Activated CD8-positive, alpha-beta T cell treated with anti-CD3 and anti-CD28 coated beads for 36 hours (primary cell): Measurements from ENCODE around the gene PGM1. TPM values are rescaled to one million over a fixed set of nuclear protein-coding genes. Genes with fewer than 3 reads are reported as not detected.

ENCODE experiments used
- ATAC-seq: fragments of 200-7000 bp; cut with Tn5 transposase; one replicate; pipeline ENCODE4 v1.10.0; 2021; ENCODE audit warnings: mild to moderate bottlenecking, moderate library complexity
- CTCF ChIA-PET: fragments of 350-600 bp; sonication (Branson Sonifier 250); formaldehyde crosslinking; loops from one replicate; lab custom pipeline; 2021; ENCODE audit warnings: antibody characterized with exemption; lab: Charles Lee
- POLR2A ChIA-PET: fragments of 350-600 bp; sonication (Branson Sonifier 250); formaldehyde crosslinking; loops from one replicate; lab custom pipeline; 2021; ENCODE audit warnings: antibody characterized with exemption; lab: Charles Lee
- DNase-seq: peaks from one replicate; pipeline ENCODE4 v3.0.0-alpha.2; 2020
- H3K27ac Mint-ChIP-seq: one replicate; pipeline ENCODE4 v1.8.0; 2021; ENCODE audit warnings: mild to moderate bottlenecking, mixed read lengths
- H3K27me3 Mint-ChIP-seq: one replicate; pipeline ENCODE4 v1.8.0; 2021; ENCODE audit warnings: mixed read lengths
- H3K36me3 Mint-ChIP-seq: one replicate; pipeline ENCODE4 v1.8.0; 2021; ENCODE audit warnings: low read depth, mixed read lengths
- H3K4me1 Mint-ChIP-seq: one replicate; pipeline ENCODE4 v1.8.0; 2021; ENCODE audit warnings: low read depth, mixed read lengths
- H3K4me3 Mint-ChIP-seq: one replicate; pipeline ENCODE4 v1.8.0; 2021; ENCODE audit warnings: mild to moderate bottlenecking, moderate library complexity, mixed read lengths
- H3K9me3 Mint-ChIP-seq: one replicate; pipeline ENCODE4 v1.8.0; 2021; ENCODE audit warnings: mixed read lengths
- intact Hi-C: fragments of 100-400 bp; cut with micrococcal nuclease; formaldehyde crosslinking; loops from one replicate; pipeline ENCODE4 v1.10.0; 2022
- total RNA-seq, 2 experiments: library from RNA; stranded (reverse); gene quantifications; one replicate each; pipeline ENCODE4 v1.2.3, GENCODE V29; 2021
- TF ChIP-seq, protein P1 (sequence below): fragments of 200-600 bp; IDR thresholded peaks from one replicate; pipeline ENCODE4 v1.8.0; 2022; ENCODE audit warnings: antibody characterized with exemption, mild to moderate bottlenecking

Gene PGM1
- total RNA-seq, 2 experiments from 2014 or later = 47.4 to 48.9 TPM

DNA sequence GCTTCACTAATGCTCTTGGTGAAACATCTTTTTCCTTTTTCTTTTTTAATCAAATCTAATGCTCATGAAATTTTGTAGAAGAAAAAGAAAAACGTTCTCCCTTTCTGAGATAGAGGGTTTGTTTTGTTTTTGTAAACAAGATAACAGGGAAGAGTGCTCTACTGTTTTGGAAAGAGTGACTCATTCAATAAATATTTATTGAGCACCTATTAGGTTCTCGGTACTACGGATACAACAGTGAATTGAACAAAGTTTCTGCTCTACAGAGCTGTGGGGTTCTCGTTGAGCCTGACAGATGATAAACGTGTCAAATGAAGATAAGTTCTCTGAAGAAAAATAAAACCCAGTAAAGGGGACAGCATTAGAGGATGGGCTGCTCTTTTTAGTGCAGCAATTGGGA lies 7.0 kb downstream of the PGM1 start:
- TF ChIP-seq, protein P1, sequence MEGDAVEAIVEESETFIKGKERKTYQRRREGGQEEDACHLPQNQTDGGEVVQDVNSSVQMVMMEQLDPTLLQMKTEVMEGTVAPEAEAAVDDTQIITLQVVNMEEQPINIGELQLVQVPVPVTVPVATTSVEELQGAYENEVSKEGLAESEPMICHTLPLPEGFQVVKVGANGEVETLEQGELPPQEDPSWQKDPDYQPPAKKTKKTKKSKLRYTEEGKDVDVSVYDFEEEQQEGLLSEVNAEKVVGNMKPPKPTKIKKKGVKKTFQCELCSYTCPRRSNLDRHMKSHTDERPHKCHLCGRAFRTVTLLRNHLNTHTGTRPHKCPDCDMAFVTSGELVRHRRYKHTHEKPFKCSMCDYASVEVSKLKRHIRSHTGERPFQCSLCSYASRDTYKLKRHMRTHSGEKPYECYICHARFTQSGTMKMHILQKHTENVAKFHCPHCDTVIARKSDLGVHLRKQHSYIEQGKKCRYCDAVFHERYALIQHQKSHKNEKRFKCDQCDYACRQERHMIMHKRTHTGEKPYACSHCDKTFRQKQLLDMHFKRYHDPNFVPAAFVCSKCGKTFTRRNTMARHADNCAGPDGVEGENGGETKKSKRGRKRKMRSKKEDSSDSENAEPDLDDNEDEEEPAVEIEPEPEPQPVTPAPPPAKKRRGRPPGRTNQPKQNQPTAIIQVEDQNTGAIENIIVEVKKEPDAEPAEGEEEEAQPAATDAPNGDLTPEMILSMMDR = no peak
- H3K4me1 Mint-ChIP-seq = peaks cover 11% of the 10 kb centered on the region
- POLR2A ChIA-PET = no interaction called here
- no peaks in the 10 kb centered on the region for H3K9me3 Mint-ChIP-seq
- no peak for ATAC-seq
- H3K27ac Mint-ChIP-seq = no peak overlapping the region
- DNase-seq = no peak
- no peak overlapping the region for H3K4me3 Mint-ChIP-seq
- CTCF ChIA-PET = interaction anchor here (1.6 kb wide), 1 partner anchor 16 kb away, joined by 4 read pairs; no protein-coding TSS in a partner anchor
- H3K27me3 Mint-ChIP-seq = no peaks in the 10 kb centered on the region
- peaks cover 19% of the 10 kb centered on the region for H3K36me3 Mint-ChIP-seq
- intact Hi-C loops = no loop called here

DNA sequence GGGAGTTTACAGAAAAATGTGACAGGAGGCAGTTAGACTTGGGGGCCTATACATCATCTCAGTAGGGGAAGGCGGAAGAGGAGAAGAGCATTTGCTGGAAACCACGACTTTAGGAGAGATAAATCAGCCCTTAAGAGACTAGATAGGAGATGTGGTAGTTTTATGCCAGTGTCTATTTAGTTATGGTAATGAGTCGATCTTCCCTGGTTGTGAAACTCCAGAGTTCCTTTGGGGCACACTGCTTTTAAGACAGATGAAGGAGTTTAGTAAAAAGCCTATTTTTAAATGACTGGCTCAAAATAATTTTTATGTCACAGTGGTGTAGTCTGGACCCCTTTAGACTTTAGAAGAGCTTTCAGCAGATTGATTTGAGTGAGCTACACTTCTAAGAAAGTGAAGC lies 7.8 kb downstream of the PGM1 start:
- TF ChIP-seq, protein P1 = no peak
- Mint-ChIP-seq H3K27ac (no peak overlapping the region), H3K9me3 (no peaks in the 10 kb centered on the region), H3K4me1 (peaks cover 4% of the 10 kb centered on the region), H3K27me3 (no peaks in the 10 kb centered on the region), H3K36me3 (peaks cover 12% of the 10 kb centered on the region), H3K4me3 (no peak overlapping the region)
- no peak for DNase-seq
- intact Hi-C loops = no loop called here
- no peak for ATAC-seq
- ChIA-PET POLR2A (no interaction called here), CTCF (interaction anchor here (0.9 to 1.6 kb wide), 2 partner anchors 15 to 26 kb away, joined by 3 to 4 read pairs; no protein-coding TSS in a partner anchor)

DNA sequence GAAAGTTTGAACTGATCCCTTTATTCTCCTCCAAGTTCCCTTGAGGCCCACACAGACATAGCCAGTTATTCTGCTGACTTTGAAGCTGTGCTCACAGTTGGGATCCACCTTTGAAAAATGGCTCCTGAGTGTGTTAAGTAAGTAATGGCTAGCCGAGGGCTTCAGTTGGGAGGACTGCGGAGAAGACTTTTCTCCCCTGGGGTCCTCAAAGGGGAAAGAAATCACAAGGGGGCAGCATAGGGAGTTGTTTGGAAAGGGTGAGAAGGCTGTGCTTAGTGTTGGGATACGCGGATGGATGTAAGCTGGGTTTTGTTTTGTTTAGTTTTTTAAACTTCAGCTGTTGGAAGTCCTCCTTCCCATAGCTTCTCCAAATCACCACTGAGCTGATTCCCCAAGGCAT lies 8.3 kb downstream of the PGM1 start:
- POLR2A ChIA-PET = no interaction called here
- Mint-ChIP-seq H3K27ac (no peak overlapping the region), H3K4me3 (no peak overlapping the region), H3K4me1 (peaks cover 2% of the 10 kb centered on the region), H3K36me3 (peaks cover 11% of the 10 kb centered on the region), H3K9me3 (no peaks in the 10 kb centered on the region), H3K27me3 (no peaks in the 10 kb centered on the region)
- ATAC-seq (no peak), DNase-seq (no peak)
- intact Hi-C loops = no loop called here
- TF ChIP-seq, protein P1 = no peak
- CTCF ChIA-PET = interaction anchor here (0.9 to 1.6 kb wide), 2 partner anchors 15 to 26 kb away, joined by 3 to 4 read pairs; no protein-coding TSS in a partner anchor

DNA sequence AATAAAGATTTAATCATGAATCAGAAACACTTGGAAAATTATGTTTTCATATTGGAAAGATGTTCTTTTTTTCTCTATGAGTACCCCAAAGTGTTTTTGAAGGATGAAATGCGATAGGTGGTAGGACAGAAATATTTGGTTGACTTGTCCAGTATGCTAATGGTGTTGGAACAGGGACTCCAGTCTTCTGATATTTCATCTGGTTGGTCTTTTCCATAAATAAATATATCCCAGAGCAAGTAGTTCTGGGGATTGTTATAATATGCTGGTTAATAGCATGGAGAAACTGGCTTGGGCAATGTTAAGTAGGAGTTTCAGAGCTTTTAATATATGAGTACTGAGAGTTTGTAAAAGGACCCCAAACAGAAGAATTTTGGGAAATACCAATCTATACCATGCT lies 8.7 kb downstream of the PGM1 start:
- Mint-ChIP-seq H3K27me3 (no peaks in the 10 kb centered on the region), H3K4me3 (no peak overlapping the region), H3K9me3 (no peaks in the 10 kb centered on the region), H3K4me1 (peaks cover under 1% of the 10 kb centered on the region), H3K27ac (no peak overlapping the region), H3K36me3 (peaks cover 7% of the 10 kb centered on the region)
- intact Hi-C loops = no loop called here
- CTCF ChIA-PET = interaction anchor here (0.9 to 1.6 kb wide), 2 partner anchors 14 to 26 kb away, joined by 3 to 4 read pairs; no protein-coding TSS in a partner anchor
- no peak for ATAC-seq
- DNase-seq = no peak
- POLR2A ChIA-PET = no interaction called here
- TF ChIP-seq, protein P1 = no peak

DNA sequence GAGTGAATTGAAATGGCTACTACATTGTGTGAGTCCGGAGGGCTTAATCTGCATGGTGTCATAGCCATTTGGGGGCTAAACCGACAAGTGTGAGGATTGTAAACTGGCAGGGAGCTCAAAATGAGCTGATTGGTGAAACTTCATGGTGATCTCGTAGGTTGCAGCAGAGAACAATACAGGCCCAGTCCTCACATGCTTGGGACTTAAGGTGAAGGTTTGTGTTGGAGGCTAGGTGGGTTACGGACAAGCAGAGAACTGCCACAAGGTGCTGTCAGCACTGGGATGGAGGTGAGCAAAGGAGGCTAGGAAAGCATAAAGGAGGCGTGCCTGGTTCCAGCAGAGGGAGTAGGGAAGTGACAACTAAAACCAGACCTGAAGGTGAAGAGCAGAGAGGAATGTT lies 9.4 kb downstream of the PGM1 start:
- TF ChIP-seq, protein P1 = no peak
- CTCF ChIA-PET = interaction anchor here (1.0 kb wide), 1 partner anchor 89 kb away, joined by 3 read pairs; no protein-coding TSS in a partner anchor
- Mint-ChIP-seq H3K27ac (no peak overlapping the region), H3K9me3 (no peaks in the 10 kb centered on the region), H3K27me3 (no peaks in the 10 kb centered on the region), H3K36me3 (peaks cover 4% of the 10 kb centered on the region), H3K4me3 (no peak overlapping the region), H3K4me1 (no peaks in the 10 kb centered on the region)
- no peak for ATAC-seq
- no peak for DNase-seq
- POLR2A ChIA-PET = no interaction called here
- intact Hi-C loops = no loop called here
